SU-DHL-6 (cell line): ENCODE data around the gene RASA3.

Experiments
- H2AFZ ChIP-seq: fragments of 200-600 bp; sonication (generic); 2 replicates; pipeline ENCODE4 v1.6.1; 2014; ENCODE audit warnings: low read depth, mild to moderate bottlenecking, moderate library complexity, mixed read lengths, antibody characterized with exemption, low read length; ENCODE audit not compliant: severe bottlenecking
- H3F3A ChIP-seq: fragments of 200-600 bp; shearing (Covaris generic); 2 replicates; pipeline ENCODE4 v1.6.0; 2016; ENCODE audit warnings: antibody characterized with exemption, mild to moderate bottlenecking; ENCODE audit not compliant: insufficient read depth
- H3K27ac ChIP-seq: fragments of 200-600 bp; sonication (generic); 2 replicates; pipeline ENCODE4 v1.5.1; 2016; ENCODE audit warnings: low read depth, mild to moderate bottlenecking, low read length, moderate library complexity, mixed read lengths
- H3K27me3 ChIP-seq: fragments of 200-600 bp; sonication (generic), shearing (Covaris generic); 2 replicates; pipeline ENCODE4 v1.6.0; 2014; ENCODE audit warnings: mild to moderate bottlenecking, low read length
- H3K36me3 ChIP-seq: fragments of 200-600 bp; sonication (generic); 2 replicates; pipeline ENCODE4 v1.6.1; 2014; ENCODE audit warnings: mild to moderate bottlenecking, low read length, mixed read lengths
- H3K4me2 ChIP-seq: fragments of 300-600, 200-600 bp; shearing (Covaris generic), sonication (generic); 2 replicates; pipeline ENCODE4 v1.6.0; 2014; ENCODE audit warnings: low read length, low read depth, mild to moderate bottlenecking; ENCODE audit not compliant: poor library complexity, severe bottlenecking
- H3K4me3 ChIP-seq: fragments of 200-600 bp; sonication (generic); 2 replicates; pipeline ENCODE4 v1.5.1; 2014; ENCODE audit warnings: antibody characterized with exemption, low read length, mild to moderate bottlenecking, mixed read lengths; ENCODE audit not compliant: insufficient read depth, poor library complexity, severe bottlenecking
- H3K79me2 ChIP-seq: fragments of 200-600 bp; sonication (generic); 2 replicates; pipeline ENCODE4 v1.6.1; 2014; ENCODE audit warnings: mild to moderate bottlenecking, low read length, moderate library complexity; ENCODE audit not compliant: insufficient read depth
- H3K9ac ChIP-seq: fragments of 200-600 bp; sonication (generic); 2 replicates; pipeline ENCODE4 v1.7.0; 2014; ENCODE audit warnings: mild to moderate bottlenecking, low read length
- H3K9me2 ChIP-seq: fragments of 200-600 bp; sonication (generic); replicated peaks from 2 replicates; pipeline ENCODE4 v1.6.1; 2014; ENCODE audit warnings: low read length; ENCODE audit not compliant: insufficient read depth
- H3K9me3 ChIP-seq: fragments of 200-600 bp; sonication (generic); 2 replicates; pipeline ENCODE4 v1.6.1; 2014; ENCODE audit warnings: low read length, mixed read lengths; ENCODE audit not compliant: insufficient read depth
- H4K20me1 ChIP-seq: fragments of 200-600 bp; sonication (generic); 2 replicates; pipeline ENCODE4 v1.6.1; 2014; ENCODE audit warnings: low read depth, mild to moderate bottlenecking, antibody characterized with exemption, low read length, moderate library complexity, mixed read lengths
- CTCF ChIP-seq: fragments of 200-600 bp; sonication (generic); IDR thresholded peaks from one replicate; pipeline ENCODE4 v1.5.1; 2017; ENCODE audit warnings: antibody characterized with exemption, mild to moderate bottlenecking, low read length, moderate library complexity; ENCODE audit not compliant: insufficient read depth, poor library complexity, severe bottlenecking
- EZH2phosphoT487 ChIP-seq: fragments of 200-600 bp; sonication (generic), shearing (Covaris generic); conservative IDR thresholded peaks from 2 replicates; pipeline ENCODE4 v1.6.1; 2018; ENCODE audit warnings: mild to moderate bottlenecking, antibody characterized with exemption, low read length, moderate library complexity, mixed read lengths

The RASA3 gene

DNA sequence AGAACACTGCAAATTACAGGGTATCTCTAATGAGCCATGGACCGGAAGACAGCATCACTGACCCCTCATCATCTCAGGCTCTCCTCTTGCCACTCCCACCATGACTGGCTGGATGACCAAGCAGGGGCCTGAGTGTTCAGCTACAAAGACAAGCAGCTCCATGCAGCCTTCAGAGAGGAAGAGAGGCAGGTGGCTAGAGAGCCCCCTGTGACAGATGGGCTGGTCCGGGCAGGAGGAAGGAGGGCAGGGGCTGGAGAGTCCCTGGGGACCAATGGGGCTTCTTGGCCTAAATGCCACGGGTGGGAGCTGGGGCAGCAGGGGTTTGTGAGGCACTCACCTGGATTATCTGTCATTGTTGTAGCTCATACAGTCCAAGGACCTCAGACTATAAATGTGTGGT is 12.8 kb upstream of the RASA3 start:
- H3F3A ChIP-seq: no peaks in the 10 kb centered on the region
- no peak for TF ChIP-seq EZH2phosphoT487
- TF ChIP-seq CTCF: no peak
- no peaks in the 10 kb centered on the region for H3K27me3 ChIP-seq
- H3K4me2 ChIP-seq: no peak overlapping the region
- H3K9me2 ChIP-seq: no peaks in the 10 kb centered on the region
- no peak overlapping the region for H3K27ac ChIP-seq
- H3K36me3 ChIP-seq: no peaks in the 10 kb centered on the region
- no peaks in the 10 kb centered on the region for H3K9me3 ChIP-seq
- H3K4me3 ChIP-seq: no peak overlapping the region
- no peaks in the 10 kb centered on the region for H4K20me1 ChIP-seq
- H3K9ac ChIP-seq: no peak overlapping the region
- no peaks in the 10 kb centered on the region for H3K79me2 ChIP-seq
- no peak overlapping the region for H2AFZ ChIP-seq

DNA sequence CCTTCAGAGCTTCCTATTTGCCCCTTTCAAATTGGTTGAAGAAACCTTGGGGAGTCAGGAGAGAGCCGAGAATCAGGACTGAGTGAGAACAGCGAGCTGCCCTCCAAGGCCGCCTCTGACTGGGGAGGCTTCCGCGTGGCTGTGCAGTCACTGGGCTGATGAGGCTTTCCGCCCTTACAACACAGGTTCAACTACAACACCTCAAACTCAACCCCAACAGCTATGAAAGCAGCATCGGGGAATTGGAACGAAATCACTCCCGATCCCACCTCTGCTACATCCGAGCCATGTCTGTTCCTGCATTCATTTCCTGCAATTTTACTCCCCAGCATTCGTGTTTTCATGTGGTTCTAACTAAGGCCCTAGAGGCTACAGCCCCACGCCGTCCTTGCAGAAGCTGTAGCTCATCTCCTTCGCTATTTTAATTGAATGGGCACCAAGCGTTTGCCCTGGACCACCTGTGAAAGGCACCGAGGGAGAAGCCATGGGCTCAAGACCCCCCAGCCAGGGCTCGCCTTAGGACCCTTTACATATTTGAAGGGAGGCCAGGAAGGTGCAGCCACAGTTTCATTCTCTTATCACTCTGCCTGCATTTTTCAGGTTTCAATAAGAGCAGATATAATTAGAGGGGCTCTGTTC is 12.3 kb upstream of the RASA3 start:
- TF ChIP-seq CTCF (no peak), EZH2phosphoT487 (no peak)
- H3K27ac ChIP-seq: no peak overlapping the region
- H3K4me3 ChIP-seq: no peak overlapping the region
- no peaks in the 10 kb centered on the region for H3K79me2 ChIP-seq
- no peaks in the 10 kb centered on the region for H3K9me3 ChIP-seq
- no peaks in the 10 kb centered on the region for H3K36me3 ChIP-seq
- H3K27me3 ChIP-seq: no peaks in the 10 kb centered on the region
- H3K9me2 ChIP-seq: no peaks in the 10 kb centered on the region
- no peaks in the 10 kb centered on the region for H3F3A ChIP-seq
- no peak overlapping the region for H3K4me2 ChIP-seq
- H2AFZ ChIP-seq: no peak overlapping the region
- no peaks in the 10 kb centered on the region for H4K20me1 ChIP-seq
- no peak overlapping the region for H3K9ac ChIP-seq

DNA sequence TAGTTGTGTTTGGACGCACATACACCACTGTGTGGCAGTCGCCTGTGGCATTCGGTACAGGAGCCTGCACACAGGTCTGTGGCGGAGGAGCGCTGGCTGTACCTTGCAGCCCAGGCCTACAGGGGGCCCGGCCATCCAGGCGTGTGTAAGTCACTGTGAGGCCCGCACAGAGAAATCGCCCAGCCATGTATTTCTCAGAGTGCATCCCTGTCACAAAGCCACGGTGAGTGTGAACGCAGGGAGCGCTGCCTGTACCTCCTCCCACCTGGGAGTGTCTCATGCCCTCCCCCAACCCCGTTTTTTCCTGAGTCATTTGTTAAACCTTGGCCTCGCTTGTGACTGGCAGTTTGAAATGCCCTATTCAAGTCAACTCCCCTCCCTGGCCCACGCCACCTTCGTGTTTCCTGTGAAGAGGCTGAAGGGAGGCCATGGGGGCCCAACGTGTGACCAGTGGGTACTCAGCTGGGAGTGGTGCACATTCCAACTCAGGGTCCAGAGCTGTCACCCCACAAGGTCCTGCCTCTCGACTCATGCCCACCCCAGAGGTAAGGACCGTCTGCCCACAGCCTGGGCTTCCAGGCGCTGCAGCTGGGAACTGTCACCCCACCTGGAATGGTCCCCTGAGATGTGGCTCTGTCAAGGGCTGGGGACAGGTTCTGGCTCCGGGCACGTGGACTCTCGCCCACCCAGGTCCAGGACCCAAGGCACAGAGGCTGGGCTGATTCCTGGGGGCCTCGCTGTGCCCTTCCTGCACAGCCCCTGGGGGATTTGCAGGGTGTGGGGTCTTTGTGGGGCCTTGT is 11.6 kb upstream of the RASA3 start:
- Histone ChIP-seq H3K4me3 (no peak overlapping the region), H3K9ac (no peak overlapping the region), H3K4me2 (no peak overlapping the region), H3K27ac (no peak overlapping the region), H4K20me1 (no peaks in the 10 kb centered on the region), H3K9me2 (no peaks in the 10 kb centered on the region), H3K36me3 (no peaks in the 10 kb centered on the region), H2AFZ (no peak overlapping the region), H3F3A (no peaks in the 10 kb centered on the region), H3K79me2 (no peaks in the 10 kb centered on the region), H3K9me3 (no peaks in the 10 kb centered on the region), H3K27me3 (no peaks in the 10 kb centered on the region)
- TF ChIP-seq EZH2phosphoT487: no peak
- TF ChIP-seq CTCF: peak; percentile 33
